ENCODE measurements around the gene ENHO.

- no peak for TF ChIP-seq POLR2A (IDR thresholded peaks at IDR 0.05)
- no peak for TF ChIP-seq CTCF (IDR thresholded peaks at IDR 0.05)
Measured at GRCh38 chr9:34555002-34555348, 32.2 kb upstream of the ENHO start.
